GM12865 (cell line): ENCODE results near the gene AKAP12.

ENCODE experiments used
- DNase-seq: peaks from one replicate; pipeline ENCODE4 v3.0.0; 2010; ENCODE audit warnings: low read depth
- H3K4me3 ChIP-seq: 2 replicates; pipeline ENCODE4 v1.5.1; 2011; ENCODE audit warnings: mild to moderate bottlenecking, low read depth, low read length, control low read depth
- TF ChIP-seq, protein P1 (sequence below): IDR thresholded peaks from 2 replicates; pipeline ENCODE4 v1.5.1; 2011; ENCODE audit warnings: low read length, control low read depth, low read depth, inconsistent platforms; ENCODE audit not compliant: insufficient read depth; ENCODE audit errors: missing control alignments

AKAP12 gene

DNA sequence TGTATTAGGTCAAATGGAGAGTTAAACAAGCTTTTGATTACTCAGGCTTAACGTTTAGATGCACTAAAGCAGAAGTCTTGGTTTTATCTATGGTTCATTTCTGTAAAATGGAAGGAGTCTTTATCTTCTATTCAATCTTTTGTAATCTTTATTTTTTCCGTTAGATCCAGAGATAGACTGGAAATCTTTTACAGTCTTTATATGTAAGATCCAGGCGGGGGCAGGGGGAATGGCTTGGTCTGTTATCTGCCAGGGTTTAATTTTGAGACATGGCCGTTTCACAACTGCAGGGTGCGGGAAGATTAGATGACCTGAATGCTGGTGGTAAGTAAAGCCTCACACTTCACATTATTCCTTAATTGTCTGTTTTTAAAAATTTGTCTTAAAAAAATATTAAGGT lies 3.7 kb downstream of the AKAP12 start:
- H3K4me3 ChIP-seq, result no peak overlapping the region
- TF ChIP-seq, protein P1, sequence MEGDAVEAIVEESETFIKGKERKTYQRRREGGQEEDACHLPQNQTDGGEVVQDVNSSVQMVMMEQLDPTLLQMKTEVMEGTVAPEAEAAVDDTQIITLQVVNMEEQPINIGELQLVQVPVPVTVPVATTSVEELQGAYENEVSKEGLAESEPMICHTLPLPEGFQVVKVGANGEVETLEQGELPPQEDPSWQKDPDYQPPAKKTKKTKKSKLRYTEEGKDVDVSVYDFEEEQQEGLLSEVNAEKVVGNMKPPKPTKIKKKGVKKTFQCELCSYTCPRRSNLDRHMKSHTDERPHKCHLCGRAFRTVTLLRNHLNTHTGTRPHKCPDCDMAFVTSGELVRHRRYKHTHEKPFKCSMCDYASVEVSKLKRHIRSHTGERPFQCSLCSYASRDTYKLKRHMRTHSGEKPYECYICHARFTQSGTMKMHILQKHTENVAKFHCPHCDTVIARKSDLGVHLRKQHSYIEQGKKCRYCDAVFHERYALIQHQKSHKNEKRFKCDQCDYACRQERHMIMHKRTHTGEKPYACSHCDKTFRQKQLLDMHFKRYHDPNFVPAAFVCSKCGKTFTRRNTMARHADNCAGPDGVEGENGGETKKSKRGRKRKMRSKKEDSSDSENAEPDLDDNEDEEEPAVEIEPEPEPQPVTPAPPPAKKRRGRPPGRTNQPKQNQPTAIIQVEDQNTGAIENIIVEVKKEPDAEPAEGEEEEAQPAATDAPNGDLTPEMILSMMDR, result no peak
- no peak for DNase-seq

DNA sequence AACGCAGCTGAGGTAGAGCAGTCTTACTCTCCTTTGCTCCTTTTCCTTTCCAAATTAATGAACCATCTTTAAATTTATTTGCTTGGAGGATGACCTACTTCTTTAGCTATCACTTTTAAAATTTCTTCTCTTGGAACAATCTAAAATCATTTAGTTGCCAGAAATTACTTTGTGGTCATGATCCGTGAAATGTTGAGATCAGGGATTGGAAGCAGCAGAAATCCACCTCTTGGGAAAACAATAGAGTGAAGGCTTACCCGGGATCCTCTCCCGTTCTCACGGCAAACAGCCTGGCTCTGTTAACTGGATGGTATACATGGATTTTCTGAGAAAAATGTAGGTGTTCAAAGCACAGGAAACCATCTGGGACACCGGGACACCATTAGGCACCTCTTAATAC lies 7.7 kb downstream of the AKAP12 start:
- no peak for DNase-seq
- TF ChIP-seq, protein P1, result no peak
- no peak overlapping the region for H3K4me3 ChIP-seq

DNA sequence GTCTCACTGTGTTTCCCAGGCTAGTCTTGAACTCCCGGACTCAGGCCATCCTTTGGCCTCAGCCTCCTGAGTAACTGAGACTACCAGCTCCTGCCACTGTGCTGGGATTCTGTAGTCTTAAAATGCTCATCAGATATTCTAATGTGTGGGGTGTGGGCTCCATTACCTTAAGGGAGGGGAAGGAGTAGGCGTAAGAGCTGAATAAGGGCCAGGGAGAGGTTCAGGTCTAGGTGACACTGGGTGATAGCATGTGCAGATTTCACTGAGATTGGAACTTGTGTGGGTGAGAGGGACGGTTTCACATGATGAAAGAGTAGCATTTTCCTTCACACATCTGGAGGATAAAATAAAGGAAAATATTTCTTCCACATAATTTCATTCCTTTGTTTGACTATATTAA lies 8.5 kb downstream of the AKAP12 start:
- H3K4me3 ChIP-seq, result no peak overlapping the region
- TF ChIP-seq, protein P1, result no peak
- no peak for DNase-seq

DNA sequence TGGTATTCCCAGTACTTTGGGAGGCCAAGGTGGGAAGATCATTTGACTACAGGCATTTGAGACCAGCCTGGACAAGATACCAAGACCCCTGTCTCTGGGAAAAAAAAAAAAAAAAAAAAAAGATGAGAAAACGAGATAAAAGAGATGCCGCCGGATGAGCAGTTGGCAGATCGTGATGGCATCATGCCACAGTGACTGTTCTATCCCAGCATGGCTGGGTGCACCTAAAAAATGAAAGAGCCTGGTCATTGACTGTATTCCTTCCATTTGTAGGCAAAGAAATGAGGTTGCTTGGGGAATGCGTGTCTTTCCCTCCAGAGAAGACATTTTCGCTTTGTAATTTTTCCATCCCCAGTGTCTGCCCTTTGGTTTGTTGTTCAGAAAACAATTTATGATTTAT lies 12.9 kb downstream of the AKAP12 start:
- H3K4me3 ChIP-seq, result no peak overlapping the region
- DNase-seq, result no peak

DNA sequence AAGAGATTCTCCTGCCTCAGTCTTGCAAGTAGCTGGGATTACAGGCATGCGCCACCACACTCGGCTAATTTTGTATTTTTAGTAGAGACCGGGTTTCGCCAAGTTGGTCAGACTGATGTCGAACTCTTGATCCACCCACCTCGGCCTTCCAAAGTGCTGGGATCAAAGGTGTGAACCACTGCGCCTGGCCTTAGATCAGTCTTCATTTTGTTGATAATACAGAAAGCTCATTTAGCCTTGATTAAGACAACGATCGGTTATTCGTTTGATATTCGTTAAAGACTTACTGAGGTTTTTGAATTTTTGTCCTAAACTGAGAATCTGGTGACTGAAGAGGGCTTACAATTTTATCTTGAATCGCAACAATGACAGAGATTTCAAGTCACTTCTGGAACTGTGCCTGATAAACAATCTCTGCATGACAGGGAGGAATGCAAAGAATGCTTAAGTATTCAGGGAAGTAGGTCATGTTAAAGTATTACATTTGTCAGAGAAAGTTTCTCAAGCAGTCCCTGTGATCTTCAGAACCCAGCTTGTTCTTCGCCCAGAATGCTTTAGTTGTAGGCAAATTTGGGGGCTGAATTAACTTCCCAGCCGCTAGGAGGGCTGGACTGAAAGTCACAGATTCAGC lies 14.8 kb downstream of the AKAP12 start:
- TF ChIP-seq, protein P1, result no peak
- H3K4me3 ChIP-seq, result no peak overlapping the region
- DNase-seq, result no peak

More for the DNA sequence above, 12.9 kb downstream of the AKAP12 start:
- TF ChIP-seq, protein P1, result no peak

DNA sequence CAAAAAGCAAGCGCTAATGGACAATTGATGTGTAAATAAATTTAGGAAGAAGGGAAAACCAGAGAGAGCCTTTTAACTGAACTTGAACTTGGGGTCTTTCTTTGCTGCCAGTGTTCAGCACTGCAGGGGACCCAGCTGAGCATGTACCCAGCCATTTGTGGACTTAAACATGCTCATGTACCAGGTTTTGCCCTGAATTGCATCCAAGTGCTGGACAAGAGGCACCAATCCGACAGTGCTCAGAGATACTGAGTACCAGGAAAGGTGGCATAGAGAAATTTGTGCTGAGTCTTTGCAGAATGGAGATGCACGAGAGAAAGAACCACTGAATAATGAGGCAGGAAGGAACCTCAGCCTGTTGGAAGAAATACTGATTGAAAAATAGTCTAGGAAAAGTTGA lies 16.0 kb downstream of the AKAP12 start:
- no peak for DNase-seq
- TF ChIP-seq, protein P1, result no peak
- no peak overlapping the region for H3K4me3 ChIP-seq

DNA sequence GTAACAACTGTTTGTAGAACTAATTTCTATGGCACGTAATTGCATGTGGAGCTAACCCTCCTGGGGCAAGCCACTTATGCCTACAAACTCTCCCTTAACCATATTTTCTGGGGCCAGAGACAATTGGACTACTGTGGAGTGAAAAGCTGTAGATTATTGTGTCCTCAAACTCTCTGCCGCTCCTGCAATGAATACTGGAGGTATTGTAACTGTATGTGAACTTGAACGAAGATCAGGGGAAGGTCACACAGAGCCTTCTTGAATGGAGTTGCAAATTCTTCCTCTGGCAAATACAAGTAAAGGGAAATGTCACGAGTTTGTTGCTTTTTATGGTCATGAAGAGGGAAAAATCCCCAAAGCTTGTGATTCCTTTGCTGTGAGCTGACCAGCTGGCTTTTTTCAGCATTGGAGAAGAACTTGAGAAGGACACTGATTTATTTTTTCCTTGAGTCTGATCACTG lies 18.2 kb downstream of the AKAP12 start:
- DNase-seq, result no peak
- TF ChIP-seq, protein P1, result no peak
- H3K4me3 ChIP-seq, result no peak overlapping the region
